GM19438 (cell line): ENCODE results near the gene PPP2R2B.

Source experiments
- ATAC-seq: cut with Tn5 transposase; IDR thresholded peaks from one replicate; pipeline ENCODE4 v1.9.1; 2021; ENCODE audit warnings: low read depth; ENCODE audit not compliant: unreplicated experiment

The PPP2R2B gene

DNA sequence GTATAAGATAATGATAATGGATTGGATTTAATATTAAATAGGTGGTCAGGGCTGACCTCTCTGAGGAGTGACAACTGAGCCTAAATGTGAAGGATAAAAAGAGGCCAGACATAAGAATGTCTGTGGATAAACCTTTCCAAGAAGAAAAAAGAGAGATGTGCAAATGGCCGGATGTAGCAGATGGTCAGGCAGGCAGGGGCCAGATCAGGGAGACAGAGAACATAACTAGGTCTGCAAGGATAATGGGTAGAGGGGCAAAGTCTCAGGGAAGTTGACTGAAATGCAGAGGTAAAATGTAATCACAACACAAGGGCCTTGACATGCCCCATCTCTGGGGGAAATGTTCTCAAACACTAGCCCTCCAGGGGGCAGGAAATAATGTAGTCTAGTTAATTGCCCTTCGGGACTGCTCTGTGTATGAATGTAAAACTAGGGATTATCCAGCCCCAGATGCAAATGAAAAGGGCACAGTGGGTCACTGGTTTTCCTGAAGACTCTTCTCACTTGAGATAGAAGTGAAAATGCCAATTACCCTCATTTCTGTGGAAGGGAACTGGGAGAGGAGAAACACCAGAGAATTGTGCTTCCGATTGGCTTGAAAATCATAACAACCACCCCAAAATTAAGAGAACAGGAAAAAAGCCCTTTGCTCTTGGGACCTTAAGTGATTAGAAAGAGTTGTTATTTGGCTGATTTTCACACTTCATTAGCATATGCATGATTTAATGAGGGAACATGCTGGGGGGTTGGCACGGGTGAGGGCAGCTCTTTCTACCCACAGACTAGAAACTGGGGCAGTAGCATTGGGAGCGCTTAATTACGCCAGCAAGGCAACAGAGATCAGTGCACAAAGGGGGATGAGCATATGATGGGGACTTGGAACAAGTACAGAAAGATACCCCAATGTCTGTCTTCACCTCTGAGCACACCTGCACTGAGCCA is 88.6 kb downstream of the PPP2R2B start:
- no peak for ATAC-seq

- no peak for ATAC-seq
Measured at GRCh38 chr5:146788898-146789297, 89.7 kb downstream of the PPP2R2B start.

DNA sequence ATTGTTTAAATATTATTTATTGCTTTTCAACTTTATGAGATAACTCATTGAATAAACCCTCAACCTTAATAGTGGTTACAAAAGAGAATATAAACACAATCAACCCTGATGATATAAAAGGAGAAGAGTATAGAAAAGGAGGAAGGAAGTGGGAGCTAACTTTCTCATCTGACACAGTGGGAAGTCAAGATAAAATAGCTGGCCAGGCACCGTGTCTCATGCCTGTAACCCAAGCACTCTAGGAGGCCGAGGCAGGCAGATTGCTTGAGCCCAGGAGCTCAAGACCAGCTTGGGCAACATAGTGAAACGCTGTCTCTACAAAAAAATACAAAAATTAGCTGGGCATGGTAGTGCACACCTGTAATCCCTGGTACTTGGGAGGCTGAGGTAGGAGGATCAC is 93.5 kb downstream of the PPP2R2B start:
- ATAC-seq, result no peak

DNA sequence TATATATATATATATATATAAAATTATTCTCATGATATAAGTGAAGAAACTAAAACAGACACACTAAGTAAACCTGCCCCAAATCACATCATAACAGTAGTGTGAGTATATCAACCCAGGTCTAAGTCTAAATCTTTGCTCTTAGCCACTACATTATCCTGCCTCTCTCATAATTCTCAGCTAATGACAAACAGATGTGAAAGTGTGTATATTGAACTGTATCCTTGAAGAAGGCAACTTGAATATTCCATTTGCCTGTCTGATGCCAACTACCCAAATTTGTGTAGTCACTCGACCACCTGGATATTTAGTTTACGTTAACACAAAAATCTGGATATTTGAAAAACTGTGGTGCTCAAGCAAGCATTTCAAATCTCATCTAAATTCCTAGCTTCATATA is 97.4 kb downstream of the PPP2R2B start:
- ATAC-seq, result no peak

- no peak for ATAC-seq
Measured at GRCh38 chr5:146779211-146779869, 99.2 kb downstream of the PPP2R2B start.

DNA sequence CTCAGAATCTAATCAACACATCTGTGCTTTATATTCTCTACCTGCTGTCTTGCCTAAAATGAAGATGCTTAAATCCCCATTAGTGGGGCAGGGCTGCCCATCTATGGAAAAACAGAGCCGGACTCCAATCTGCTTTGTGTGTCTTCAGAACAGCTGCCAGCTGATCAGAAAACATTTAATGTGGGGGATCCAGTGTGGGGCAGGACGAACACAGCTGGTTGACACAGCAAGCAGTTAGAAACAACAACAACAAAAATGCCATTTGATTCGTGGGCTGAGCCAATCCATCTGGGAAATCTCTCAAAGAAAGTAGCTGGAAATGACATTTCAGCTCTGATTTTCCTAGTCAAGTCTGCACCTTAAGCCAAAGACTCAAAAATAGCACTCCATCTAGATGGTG is 99.8 kb downstream of the PPP2R2B start:
- no peak for ATAC-seq

DNA sequence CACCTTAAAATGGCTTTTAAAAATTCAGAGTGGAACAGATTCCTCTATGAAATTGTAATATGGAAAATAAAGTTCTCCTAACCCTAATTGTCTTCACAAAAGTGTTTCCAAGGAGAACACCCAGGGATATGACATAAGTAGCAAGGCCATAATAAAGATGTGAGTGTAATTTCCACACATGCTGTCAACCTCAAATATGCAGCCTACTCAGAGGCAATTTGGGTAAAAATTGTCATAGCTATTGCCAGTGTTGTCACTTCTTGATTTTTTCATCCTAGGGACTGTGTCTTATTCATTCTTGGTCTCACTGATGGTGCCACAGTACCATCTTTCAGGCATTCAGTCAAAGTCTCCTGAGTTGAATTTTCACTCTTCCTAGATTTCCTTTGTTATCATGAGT is 100.3 kb downstream of the PPP2R2B start:
- no peak for ATAC-seq

DNA sequence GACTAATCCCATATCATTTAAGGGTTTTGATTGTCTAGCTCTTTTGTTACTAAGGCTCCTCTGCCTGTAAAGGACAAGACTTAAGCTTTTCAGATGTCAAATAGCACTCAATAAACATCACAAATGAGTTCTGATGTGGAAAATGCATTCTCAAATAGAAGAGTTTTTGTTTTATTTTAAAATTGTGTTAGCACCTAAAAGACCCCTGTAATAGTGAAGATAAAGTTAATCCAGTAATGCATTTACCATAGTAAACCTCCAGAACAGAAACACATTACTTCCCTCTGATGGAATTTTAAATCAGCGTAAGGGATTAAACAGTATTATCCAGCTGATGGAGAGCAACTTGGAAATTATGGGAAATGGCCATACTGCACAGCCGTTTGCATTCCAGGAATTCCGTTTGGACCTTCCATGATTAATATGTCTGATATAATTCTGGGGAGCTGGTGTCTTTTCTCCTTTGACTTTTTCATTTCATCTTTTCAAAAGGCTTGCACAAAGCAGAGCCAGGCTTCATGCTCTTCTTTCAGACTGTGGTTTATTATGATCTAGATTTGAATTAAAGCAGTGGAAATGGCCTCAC is 105.6 kb downstream of the PPP2R2B start:
- no peak for ATAC-seq

DNA sequence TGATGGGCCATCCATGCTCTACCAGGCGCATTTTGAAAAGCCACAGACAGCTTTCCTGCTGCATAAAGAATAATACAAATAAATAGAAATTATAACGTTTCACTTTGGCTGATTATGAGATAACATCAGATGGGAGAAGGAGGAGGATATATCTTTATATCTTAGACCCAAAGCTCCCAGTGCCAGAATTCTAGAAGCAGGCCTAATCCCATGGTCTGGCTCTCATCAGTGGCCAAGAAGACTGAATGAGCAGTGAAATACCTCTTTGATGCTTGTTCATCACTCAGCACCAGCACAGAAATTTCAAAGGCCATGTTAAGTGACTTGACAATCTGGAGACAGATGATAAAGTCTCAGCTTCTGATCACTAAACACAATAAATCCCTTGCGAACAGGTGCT is 107.6 kb downstream of the PPP2R2B start:
- no peak for ATAC-seq

DNA sequence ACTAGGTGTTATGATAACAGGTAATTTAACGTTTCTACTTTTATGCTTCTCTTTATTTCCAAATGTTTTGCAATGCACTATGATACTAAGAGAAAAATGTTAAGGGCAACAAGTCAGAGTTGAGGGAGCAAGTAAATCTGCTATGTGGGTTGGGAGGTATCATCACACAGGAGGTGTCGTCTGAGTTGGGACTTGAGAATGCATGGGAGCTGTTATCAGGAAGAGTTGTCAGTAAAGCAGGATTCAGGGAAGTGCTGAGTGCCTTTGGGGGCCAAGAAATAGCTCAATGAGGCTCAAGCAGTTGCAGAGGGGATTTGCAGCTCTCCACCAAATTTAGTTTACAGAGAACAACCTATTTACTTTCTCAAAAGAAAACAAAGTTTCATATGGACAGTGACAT is 108.0 kb downstream of the PPP2R2B start:
- ATAC-seq, result no peak

DNA sequence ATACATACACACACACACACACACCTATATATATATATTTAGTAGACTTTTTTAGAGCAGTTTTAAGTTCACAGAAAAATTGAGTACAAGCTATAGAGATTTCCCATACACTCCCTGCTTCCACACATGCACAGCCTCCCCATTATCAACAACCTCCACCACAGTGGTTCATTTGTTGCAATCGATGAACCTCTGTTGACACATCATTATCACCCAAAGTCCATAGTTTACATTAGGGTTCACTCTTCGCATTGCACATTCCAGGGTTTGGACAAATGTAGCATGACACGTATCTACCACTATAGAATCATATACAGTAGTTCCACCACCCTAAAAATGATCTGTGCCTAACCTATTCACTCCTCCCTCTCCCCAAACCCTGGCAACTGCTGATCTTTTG is 111.0 kb downstream of the PPP2R2B start:
- ATAC-seq, result no peak

GRCh38 chr5:146766013-146766412 is 112.5 kb downstream of the PPP2R2B start:
- ATAC-seq, result no peak

DNA sequence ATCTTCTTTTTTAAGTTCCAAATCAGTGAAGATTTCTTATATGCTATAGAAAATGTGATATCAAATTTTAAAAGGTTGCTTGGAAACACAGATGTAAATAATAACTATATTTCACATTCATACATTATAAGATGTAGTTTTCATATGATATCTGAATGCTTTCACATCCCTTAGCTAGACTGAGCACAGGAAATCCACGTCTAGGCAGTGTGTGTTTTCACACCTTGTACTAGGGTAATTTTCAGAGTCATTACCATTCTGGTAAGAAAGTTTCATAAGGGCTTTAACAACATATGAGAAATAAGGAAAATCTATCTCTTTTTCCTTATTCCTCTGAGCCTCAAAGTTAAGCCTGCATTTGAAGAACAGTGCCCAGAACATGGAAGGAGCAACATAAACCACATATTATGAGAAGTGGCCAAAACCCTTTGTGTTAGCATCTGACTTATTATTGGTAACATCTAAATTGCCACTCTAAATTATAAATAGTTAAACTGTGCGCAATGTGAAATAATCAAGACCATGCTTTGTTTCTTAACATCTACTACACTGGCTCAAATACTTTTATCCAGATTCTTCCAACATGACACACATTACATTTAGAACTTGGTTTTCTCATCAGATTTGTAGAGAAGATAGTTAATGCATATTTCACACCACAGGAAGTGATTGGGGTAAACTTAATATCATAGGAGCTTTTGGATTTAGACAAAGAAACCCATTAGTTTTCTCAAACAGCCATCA is 113.3 kb downstream of the PPP2R2B start:
- no peak for ATAC-seq

- ATAC-seq, result no peak
Measured at GRCh38 chr5:146762830-146763229, 115.7 kb downstream of the PPP2R2B start.

DNA sequence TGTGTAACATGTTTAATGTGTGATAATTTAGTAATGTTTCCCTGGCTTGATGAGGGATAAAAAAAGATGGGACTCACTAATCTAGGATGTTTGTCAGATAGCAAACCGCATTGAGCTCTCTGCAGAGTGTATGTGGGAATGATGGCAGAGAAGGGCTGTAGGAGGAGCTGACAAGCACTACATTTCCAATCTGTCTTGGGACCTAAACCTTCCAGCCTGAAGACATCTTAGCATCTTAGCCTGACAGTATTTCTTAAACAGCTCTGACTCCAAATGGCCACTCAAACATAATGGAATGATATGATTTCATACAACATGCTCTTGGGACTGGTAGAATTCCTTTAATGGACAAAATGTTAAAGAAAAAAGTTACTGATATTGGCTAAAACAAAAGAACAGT is 116.7 kb downstream of the PPP2R2B start:
- ATAC-seq, result no peak

DNA sequence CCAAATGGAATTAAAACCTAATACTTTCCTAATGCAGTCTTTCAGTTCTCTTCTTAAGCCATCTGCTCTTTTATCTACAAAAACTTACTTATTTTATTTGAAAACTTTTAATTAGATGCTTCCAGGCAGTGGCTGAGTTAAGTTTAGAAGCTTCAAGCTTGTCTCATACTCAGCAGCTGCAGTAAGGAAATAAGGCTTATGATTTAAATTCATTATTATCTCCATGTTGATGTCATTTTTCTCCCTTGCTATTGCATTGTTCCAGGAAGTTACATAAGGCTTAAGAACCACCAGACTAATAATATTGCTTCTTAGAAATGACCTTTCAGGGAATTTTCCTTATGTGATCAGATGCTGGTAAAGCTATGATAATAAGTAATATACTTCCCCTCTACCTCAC is 119.6 kb downstream of the PPP2R2B start:
- ATAC-seq, result no peak

GRCh38 chr5:146758076-146758475 is 120.5 kb downstream of the PPP2R2B start:
- ATAC-seq, result no peak

DNA sequence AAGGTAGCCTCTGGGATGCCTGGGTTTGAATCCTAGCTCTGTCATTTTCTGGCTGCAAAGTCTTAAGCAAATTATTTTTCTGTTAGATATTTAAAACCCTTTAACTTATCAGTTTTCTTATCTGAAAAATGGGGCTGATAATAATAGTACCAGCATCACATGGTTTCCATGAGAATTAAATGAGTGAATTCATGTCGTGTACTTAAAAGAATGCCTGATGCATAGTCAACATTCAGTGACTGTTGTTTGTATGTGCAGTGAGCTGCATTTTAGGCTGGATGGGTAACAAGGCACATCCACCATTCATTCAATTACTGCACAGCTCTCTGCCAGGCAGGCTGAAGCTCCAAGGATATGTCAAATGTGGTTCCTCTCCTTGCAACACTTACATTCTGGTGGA is 122.0 kb downstream of the PPP2R2B start:
- no peak for ATAC-seq

GRCh38 chr5:146755793-146756192 is 122.8 kb downstream of the PPP2R2B start:
- ATAC-seq, result no peak

DNA sequence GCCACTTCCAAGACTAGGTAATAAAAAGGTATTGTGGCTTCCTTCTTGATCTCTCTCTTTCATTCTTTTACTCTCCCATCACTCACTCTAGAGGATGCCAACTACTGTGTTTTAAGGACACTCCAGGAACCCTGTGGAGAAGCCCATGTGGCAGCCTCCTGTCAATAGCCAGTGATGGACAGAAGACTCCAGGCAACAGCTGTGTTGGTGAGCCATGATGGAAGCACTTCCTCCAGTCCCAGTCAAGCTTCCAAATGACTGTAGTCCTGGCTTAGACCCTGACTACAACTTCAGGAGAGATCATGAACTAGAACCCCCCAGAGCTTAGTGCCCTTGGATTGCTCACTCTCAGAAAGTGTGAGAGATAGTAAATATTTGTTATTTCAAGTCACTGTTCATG is 123.9 kb downstream of the PPP2R2B start:
- no peak for ATAC-seq

DNA sequence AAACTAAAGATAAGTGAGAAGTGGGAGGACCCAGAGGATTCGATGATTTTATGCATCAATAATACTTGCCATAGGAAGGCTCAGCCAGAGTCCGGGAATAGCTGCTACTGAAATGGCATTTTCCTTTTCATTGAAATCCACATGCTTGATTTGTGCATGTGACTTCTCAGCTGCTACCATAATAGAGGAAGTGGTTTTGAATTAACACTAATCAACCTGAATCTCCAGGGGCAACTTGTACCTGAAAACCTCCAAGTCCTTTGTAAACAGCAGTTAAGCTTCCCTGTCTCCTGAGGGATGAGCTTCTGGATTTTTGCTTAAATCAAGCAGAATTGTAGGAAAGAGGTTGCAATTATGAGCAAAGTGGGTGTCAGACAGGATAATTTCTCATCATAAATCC is 124.9 kb downstream of the PPP2R2B start:
- ATAC-seq, result no peak
